Fibroblast of upper back skin (primary cell): ENCODE results near the gene DOCK7.
"Not testable (repeated sequence)": the region's sequence is repeated elsewhere in the genome, so short reads cannot be mapped to it uniquely, and the experiment has no call there.

Source experiments
- DNase-seq: peaks from one replicate; pipeline ENCODE4 v3.0.0-alpha.2; 2013

Gene DOCK7

GRCh38 chr1:62610588-62610987 is 77.6 kb downstream of the DOCK7 start:
- not testable (repeated sequence) for DNase-seq

GRCh38 chr1:62608905-62609304 is 79.3 kb downstream of the DOCK7 start:
- DNase-seq: no peak

- DNase-seq: peak; percentile 5
These were observed 86.7 kb downstream of the DOCK7 start for GRCh38 chr1:62601457-62601856.

- DNase-seq: no peak
These were observed 89.1 kb downstream of the DOCK7 start for GRCh38 chr1:62599044-62599443.

GRCh38 chr1:62597281-62597680 is 90.9 kb downstream of the DOCK7 start, which contains the start of gene ANGPTL3:
TSS of gene ANGPTL3 (plus strand) at chr1:62597520. CDS start at chr1:62597567, 47 bp downstream.
- no peak for DNase-seq

- no peak for DNase-seq
These were observed 92.5 kb downstream of the DOCK7 start for GRCh38 chr1:62595647-62596046.

GRCh38 chr1:62593825-62594394 is 94.3 kb downstream of the DOCK7 start:
- DNase-seq: peak; percentile 8

- no peak for DNase-seq
These were observed 97.2 kb downstream of the DOCK7 start for GRCh38 chr1:62590970-62591368.

- DNase-seq: peak; percentile 12
These were observed 97.8 kb downstream of the DOCK7 start for GRCh38 chr1:62590255-62590969.

GRCh38 chr1:62589321-62589720 is 98.9 kb downstream of the DOCK7 start:
- peak; percentile 68 for DNase-seq

- DNase-seq: peak; percentile 1
These were observed 100.2 kb downstream of the DOCK7 start for GRCh38 chr1:62588000-62588399.

- DNase-seq: no peak
These were observed 102.6 kb downstream of the DOCK7 start for GRCh38 chr1:62585469-62586155.

- peak; percentile 3 for DNase-seq
These were observed 114.5 kb downstream of the DOCK7 start for GRCh38 chr1:62573675-62574074.

GRCh38 chr1:62572476-62572875 is 115.7 kb downstream of the DOCK7 start:
- DNase-seq: no peak

GRCh38 chr1:62571517-62571916 is 116.7 kb downstream of the DOCK7 start:
- DNase-seq: not testable (repeated sequence)

GRCh38 chr1:62567926-62568325 is 120.3 kb downstream of the DOCK7 start:
- not testable (repeated sequence) for DNase-seq

GRCh38 chr1:62567182-62567581 is 121.0 kb downstream of the DOCK7 start:
- not testable (repeated sequence) for DNase-seq

GRCh38 chr1:62561306-62561705 is 126.9 kb downstream of the DOCK7 start:
- DNase-seq: no peak

- no peak for DNase-seq
These were observed 143.6 kb downstream of the DOCK7 start for GRCh38 chr1:62544570-62544969.

- no peak for DNase-seq
These were observed 147.1 kb downstream of the DOCK7 start for GRCh38 chr1:62541048-62541447.

- DNase-seq: no peak
These were observed 149.1 kb downstream of the DOCK7 start for GRCh38 chr1:62539028-62539447.

- DNase-seq: no peak
These were observed 151.3 kb downstream of the DOCK7 start for GRCh38 chr1:62536865-62537264.

- peak; percentile 40 for DNase-seq
These were observed 157.6 kb downstream of the DOCK7 start for GRCh38 chr1:62530516-62531154.
